MM.1S (cell line): ENCODE measurements around the gene ITGB2.

Experiments used
- CTCF ChIP-seq: fragments of 300-600 bp; sonication (generic); IDR thresholded peaks from 2 replicates; pipeline ENCODE4 v1.5.1; 2016; ENCODE audit warnings: antibody characterized with exemption, low read length, mixed read lengths
- EZH2 ChIP-seq: fragments of 300-600 bp; sonication (generic); optimal IDR thresholded peaks from 2 replicates; pipeline ENCODE3; 2017; ENCODE audit warnings: low read depth, mild to moderate bottlenecking, antibody characterized with exemption, low read length, mixed read lengths
- EZH2phosphoT487 ChIP-seq: fragments of 300-600 bp; sonication (generic); IDR thresholded peaks from 2 replicates; pipeline ENCODE4 v1.6.1; 2018; ENCODE audit warnings: antibody characterized with exemption, low read length

- TF ChIP-seq CTCF: no peak
- no peak for TF ChIP-seq EZH2
- 0 out of 2 replicates have a peak, but pooled peaks have one; percentile 23 for TF ChIP-seq EZH2phosphoT487
Observed at GRCh38 chr21:44907225-44907965, 13.3 kb downstream of the ITGB2 start.
